ENCODE data around the gene LPIN3. TPM values are rescaled to one million over a fixed set of nuclear protein-coding genes. Genes with fewer than 3 reads are reported as not detected.
A peak's percentile ranks its signal among the peaks of the same experiment; 100 is the strongest.
"Not testable (repeated sequence)": the region's sequence is repeated elsewhere in the genome, so short reads cannot be mapped to it uniquely, and the experiment has no call there.

LPIN3 gene, protein sequence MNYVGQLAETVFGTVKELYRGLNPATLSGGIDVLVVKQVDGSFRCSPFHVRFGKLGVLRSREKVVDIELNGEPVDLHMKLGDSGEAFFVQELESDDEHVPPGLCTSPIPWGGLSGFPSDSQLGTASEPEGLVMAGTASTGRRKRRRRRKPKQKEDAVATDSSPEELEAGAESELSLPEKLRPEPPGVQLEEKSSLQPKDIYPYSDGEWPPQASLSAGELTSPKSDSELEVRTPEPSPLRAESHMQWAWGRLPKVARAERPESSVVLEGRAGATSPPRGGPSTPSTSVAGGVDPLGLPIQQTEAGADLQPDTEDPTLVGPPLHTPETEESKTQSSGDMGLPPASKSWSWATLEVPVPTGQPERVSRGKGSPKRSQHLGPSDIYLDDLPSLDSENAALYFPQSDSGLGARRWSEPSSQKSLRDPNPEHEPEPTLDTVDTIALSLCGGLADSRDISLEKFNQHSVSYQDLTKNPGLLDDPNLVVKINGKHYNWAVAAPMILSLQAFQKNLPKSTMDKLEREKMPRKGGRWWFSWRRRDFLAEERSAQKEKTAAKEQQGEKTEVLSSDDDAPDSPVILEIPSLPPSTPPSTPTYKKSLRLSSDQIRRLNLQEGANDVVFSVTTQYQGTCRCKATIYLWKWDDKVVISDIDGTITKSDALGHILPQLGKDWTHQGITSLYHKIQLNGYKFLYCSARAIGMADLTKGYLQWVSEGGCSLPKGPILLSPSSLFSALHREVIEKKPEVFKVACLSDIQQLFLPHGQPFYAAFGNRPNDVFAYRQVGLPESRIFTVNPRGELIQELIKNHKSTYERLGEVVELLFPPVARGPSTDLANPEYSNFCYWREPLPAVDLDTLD
- 26.9 TPM for total RNA-seq
- long read RNA-seq, partial matches to known transcripts, result 7 of 9 reads
- long read RNA-seq, other reads (novel, unspliced or antisense), result 2 of 9 reads

DNA sequence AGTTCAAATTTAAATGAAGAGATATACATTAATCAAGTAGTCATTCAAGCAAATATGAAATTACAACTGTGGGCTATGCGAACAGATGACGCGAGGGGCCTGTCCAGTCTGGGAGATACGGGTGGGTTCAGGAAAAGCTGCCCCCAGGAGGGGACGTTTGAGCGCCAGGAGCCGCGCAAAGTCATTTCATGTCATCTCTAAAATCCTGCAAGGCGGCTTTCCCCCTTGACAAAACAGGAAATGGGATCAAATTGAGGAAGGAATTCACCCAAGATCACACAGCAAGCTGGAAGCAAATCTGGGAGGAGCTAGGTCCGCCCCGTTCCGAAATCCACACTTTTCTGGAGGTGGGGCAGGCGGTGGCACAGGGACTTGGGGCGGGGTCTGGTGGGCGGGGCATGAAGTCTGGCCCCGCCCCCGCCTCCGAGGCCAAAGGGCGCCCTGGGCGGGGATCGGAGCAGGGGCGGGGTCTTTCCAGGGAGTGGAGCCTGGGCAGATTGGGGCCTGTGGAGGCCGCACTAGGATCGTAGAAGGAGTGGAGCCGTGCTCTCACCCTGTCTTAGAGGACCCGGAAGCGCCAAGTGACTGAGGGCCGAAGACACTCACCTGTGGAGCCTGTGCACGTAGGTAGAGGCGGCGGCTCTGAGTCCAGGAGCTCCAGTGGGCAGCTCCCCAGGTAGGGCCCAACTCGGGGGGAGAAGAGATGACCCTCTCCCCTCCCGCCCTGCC, at the start of gene LPIN3:
Gene LPIN3 (plus strand): TSS at position 495 of the 729 bp plus-strand sequence. CDS start 4,983 bp downstream, outside the sequence.
- intact Hi-C loops (cut with DNase I), result loop anchor here (1.0 to 10.0 kb wide), 4 partner anchors 70 to 354 kb away; no protein-coding TSS in a partner anchor

DNA sequence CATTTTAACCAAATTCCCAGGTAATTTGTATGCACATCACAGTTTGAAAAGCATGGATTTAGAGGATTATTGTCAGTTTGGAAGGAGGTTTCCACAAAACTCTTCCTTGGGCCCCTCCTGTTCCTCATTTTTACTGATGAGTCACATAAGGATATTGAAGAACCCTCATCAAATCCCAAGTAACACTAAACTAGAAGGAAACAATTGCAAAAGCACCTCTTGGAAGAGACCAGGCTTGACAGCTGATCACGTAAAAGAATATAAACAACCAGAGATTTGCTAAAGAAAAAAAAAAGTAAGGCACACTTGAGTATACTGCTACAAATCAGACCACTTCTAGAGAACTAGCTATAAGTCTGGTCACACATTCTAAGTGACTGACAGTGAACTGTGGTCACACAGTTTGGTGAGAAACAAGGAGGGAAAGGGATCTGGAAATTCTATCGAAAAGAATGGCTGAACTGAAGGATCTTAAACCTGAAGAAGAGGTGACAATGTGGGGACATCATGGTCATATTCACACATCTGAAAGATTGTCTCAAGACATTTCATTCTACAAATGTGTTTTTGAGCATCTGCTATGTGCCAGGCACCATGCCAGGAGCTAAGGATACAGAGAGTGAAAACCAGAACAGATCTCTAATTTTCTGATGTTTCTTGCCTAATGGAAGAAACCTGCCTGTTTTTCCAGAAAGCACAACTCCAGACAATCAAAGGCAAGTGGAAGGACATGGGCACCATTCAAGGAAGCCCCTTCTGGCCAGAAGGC, 47.2 kb upstream of the LPIN3 start:
- no peak for DNase-seq (ENCODE audit: low spot score)
- intact Hi-C loops (cut with DNase I), result no loop called here

More for the DNA sequence above, at the start of gene LPIN3:
- DNase-seq (ENCODE audit: low spot score), result peak; percentile 91

DNA sequence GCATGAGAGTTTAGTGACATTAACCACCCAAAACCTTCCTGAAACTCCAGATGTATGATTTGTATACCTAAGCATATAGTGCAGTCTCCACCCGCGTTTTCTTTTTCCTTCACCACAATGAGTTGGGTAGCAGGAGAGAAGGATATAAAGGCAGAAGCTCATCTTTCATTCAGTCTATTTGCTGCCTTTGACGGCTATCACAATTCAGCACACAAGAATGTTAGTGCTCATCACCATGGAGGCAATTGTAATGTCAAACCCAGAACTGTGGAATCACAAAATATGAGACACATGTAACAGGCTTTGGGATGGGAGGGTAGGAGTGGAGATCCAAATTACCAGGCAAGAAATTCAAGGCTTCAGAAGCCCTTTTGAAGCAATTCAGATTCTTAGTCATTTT, 40.7 kb upstream of the LPIN3 start:
- DNase-seq (ENCODE audit: low spot score), result no peak
- intact Hi-C loops (cut with DNase I), result no loop called here

DNA sequence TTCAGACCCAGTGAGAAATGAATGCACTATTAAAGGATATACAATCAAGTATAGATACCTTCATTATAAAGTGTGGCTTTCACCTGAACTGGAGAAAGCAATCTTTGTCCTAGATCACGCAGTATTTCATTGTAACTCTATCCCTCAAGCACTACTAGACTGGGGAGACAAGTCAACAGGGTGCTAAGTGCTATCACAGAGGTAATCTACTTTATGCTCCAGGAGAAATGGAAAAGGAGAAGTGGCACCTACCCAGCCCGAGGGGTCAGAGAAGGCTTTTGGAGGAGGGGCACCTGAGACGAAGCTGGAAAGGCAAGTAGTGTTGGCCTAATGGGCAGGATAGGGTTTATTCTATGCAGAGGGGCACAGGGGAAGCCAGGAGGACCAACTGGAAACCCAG, 40.2 kb upstream of the LPIN3 start:
- intact Hi-C loops (cut with DNase I), result no loop called here
- no peak for DNase-seq (ENCODE audit: low spot score)

DNA sequence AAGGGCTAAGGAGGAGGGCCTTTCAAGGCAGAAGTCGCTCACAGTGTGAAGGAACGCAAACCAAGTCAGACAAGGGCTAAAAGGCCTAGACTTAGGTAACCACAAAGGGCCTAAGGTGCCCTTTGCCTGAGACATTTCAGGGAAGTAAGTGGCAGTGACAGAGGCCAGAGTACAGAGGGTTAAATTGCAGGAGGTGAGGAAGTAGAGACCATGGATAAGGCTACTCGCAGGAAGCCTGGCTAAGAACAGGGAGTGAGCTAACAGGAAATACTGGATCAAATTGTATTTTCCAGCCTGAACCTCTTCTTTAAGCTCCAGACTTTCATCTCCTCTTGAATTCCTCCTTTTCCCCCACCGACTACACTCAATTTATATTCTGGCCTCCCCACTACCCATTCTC, 39.7 kb upstream of the LPIN3 start:
- intact Hi-C loops (cut with DNase I), result no loop called here
- no peak for DNase-seq (ENCODE audit: low spot score)

DNA sequence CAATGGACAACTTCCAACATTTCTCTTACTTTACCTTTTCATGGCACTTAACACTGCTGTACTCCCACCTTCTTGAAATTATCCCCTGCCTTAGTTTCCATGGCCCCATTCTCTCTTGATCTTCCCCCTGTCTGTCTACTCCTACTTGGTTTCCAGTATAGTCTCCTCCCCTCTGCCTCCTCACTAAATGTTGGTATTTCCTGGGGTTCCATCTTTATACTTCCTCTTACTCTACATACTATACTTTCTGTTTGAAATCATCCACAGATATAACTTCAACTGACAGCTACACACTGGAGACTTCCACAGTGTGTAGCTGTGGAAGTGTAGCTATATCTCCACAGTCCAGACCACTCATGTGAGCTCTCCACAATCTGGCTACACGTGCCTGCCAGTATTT, 36.6 kb upstream of the LPIN3 start:
- DNase-seq (ENCODE audit: low spot score), result no peak
- intact Hi-C loops (cut with DNase I), result no loop called here

DNA sequence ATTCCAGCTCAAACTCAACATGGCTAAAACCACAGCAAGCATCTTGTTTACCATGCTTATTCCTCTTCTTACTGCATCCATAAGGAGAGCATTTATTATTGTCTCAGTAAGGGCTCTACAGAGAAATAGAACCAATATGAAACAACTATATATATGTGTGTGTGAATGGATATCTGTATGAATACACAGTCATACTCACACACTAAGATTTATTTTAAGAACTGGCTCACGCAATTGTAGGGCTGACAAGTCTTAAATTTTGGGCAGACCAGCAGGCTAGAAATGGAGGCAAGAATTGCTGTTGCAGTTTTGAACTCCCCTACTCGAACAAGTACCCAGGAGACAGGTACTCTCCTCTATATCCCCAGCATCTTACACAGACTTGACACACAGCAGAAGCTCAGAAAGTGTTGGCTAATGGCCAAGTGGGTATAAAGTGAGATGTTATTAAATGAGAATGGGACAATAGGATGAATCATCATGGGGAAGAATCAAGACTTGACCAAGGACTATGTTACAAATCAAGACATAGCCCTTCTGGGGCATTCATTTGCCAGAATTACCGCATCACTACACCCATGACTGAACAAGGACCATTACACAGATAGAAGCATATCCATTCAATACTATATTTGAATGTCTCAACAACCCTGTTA, 36.1 kb upstream of the LPIN3 start:
- no peak for DNase-seq (ENCODE audit: low spot score)
- intact Hi-C loops (cut with DNase I), result no loop called here

DNA sequence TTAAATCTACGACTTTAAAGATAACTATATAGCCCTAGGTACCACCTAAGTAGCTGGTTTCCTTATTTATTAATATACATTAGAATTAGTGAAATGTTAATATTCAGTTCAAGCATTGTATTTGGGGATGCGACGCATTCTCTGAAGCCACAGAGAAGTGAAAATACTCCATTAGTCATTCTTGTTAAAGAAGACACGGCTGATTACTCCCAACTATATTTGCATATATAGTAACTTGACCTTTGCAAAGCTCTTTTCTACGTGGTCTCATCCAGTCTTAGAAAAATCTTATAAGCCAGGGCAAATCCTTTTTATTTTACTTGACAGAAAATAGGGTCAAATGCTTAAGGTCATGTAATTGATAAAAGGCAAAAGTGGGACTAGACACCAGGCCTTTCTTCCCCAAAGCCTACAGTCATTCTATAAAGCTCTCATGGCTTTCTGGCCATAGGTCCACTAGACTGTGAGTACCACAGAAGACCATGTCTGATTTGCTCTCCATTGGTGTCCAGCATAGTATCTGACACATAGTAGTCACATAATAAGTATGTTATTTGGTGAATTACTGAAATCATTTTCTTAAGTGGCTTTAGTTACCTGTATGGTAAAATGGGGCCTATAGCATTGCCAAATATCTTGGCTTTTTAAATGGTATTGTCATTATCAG, 34.4 kb upstream of the LPIN3 start:
- DNase-seq (ENCODE audit: low spot score), result no peak
- intact Hi-C loops (cut with DNase I), result no loop called here

DNA sequence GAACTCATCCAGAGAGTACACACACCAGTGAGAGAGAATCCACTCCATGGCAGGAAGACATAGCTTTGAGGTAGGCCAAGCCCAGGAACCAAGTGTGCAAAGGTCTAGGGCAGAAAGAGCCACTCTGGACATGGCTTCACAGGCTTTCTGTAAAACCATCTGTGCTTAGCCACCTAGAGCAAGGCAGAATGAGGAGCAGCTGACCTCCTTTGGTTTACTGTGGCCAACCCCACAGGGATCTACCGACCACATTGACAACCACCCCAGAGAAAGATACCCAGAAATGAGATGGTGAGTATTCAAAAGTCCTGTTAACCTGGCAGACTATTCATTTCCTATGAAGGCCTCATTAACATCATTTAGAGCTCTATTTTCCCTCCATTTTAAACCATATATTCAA, 33.6 kb upstream of the LPIN3 start:
- DNase-seq (ENCODE audit: low spot score), result no peak
- intact Hi-C loops (cut with DNase I), result no loop called here

DNA sequence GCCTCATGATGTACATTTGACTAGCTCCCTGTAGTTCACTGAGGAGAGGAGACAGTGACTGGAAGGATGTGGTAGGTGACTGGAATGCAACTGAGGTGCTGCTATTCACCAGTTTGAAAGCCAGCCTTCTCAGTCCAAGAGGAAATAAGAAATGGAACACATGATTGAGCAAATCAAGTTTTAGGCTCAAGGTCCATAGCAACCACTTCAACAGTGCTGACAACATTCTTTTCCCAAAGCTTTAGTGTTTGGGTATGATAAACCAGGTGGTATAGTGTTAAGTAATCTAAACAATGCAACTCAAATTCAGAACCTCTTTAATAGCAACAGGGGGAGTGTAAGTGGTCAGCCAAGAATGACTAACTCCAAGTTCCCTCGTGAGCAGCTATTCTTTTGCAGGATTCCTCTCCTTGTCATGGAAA, 32.3 kb upstream of the LPIN3 start:
- no peak for DNase-seq (ENCODE audit: low spot score)
- intact Hi-C loops (cut with DNase I), result no loop called here

DNA sequence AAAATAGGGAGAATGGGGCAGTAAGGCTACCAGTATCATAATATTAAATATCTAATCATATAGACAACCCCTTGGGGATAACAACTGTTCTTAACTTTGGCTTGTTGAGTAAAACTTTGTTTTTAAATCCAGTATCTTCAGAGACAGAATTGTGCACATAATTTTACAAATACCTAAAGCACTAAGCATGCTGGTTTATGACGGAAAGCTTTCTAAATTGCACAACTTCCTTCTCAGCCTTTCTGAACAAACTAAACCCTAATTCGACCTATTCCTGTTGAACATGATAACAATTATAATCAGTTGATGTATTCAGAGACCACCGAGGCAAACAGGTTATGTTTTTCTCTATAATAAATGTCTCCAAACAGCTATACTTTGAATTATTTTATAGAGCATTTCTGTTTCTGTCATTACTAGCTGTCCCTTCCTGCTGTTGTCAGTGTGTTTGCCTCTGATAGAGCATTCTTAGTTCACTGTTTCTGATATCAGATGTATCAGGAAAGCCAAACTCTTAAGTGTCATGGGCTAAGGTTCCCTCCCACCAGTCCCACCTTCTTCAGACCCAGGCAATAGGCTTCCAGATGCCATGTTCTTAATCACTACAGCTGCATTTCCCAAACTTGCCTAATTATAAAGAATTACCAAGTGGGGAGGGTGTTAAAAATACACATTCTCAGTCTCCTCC, 31.8 kb upstream of the LPIN3 start:
- no peak for DNase-seq (ENCODE audit: low spot score)
- intact Hi-C loops (cut with DNase I), result no loop called here

DNA sequence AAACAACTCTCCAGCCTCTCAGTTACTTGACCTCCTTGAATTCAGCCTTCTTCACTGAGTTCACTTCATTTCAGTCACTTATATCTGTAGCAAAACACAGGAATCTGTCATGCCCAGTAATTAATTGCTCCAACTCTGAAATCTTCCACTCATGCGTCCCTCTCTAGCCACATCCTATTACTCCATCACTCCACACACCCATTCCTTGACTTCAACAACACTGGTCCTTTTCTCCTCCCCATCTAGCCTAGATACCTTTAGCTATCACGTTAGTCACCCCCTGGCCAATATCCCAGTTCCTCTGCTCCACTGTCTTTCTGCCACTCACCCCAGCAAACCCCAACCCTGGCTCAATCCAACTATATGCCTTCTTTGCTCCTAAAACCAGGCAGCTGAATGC, 30.8 kb upstream of the LPIN3 start:
- intact Hi-C loops (cut with DNase I), result no loop called here
- no peak for DNase-seq (ENCODE audit: low spot score)

DNA sequence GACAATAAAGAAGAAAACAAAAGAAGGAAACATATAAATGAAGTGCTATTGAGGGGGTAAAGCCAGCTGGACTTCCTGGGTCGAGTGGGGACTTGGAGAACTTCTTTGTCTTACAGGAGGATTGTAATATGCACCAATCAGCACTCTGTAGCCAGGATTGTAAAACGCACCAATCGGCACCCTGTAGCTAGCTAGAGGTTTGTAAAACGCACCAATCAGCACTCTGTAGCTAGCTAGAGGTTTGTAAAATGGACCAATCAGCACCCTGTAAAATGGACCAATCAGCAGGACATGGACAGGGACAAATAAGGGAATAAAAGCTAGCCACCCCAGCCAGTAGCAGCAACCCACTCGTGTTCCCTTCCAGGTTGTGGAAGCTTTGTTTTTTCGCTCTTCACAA, 28.6 kb upstream of the LPIN3 start:
- intact Hi-C loops (cut with DNase I); DNase-seq (ENCODE audit: low spot score): not testable (repeated sequence)

DNA sequence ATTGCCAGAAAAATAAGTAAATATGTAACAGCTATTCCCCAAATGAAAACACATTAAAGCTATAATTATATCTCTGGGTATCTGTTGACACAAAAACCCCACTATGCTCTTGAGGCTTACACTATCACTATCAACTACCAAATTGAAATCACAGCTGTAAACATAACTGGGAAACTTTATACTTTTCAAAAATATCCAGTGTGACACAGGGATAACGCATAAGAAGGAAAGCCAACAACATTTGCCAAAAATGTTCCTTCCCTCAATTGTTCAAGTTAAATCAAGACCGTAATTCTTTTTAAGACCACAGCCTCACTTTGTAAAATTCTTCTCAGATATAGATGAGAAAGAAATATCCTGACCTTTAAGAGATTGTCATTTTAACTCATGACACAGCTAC, 26.2 kb upstream of the LPIN3 start:
- DNase-seq (ENCODE audit: low spot score), result no peak
- intact Hi-C loops (cut with DNase I), result no loop called here

DNA sequence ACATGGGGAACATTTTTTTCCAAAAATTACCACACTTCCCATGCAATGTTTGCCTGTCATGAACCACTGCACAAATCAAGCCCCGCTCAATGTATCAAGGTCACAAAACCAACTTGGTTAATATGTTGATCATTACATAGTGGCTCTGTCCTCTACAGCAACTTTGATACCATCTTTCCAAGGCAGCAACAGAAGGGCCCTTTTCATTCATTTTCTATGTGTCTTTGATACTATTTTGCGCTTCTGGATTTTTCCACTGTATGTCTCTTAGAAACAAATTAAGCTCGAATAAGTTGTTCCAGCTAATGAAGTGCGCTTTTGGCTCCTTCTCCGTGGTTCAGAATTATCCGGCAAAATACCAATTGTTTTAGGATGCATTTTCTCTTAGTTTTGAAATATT, 24.6 kb upstream of the LPIN3 start:
- intact Hi-C loops (cut with DNase I), result loop anchor here (5.0 kb wide), 3 partner anchors 69 to 179 kb away; partner anchors contain the start of gene PLCG1
- no peak for DNase-seq (ENCODE audit: low spot score)

DNA sequence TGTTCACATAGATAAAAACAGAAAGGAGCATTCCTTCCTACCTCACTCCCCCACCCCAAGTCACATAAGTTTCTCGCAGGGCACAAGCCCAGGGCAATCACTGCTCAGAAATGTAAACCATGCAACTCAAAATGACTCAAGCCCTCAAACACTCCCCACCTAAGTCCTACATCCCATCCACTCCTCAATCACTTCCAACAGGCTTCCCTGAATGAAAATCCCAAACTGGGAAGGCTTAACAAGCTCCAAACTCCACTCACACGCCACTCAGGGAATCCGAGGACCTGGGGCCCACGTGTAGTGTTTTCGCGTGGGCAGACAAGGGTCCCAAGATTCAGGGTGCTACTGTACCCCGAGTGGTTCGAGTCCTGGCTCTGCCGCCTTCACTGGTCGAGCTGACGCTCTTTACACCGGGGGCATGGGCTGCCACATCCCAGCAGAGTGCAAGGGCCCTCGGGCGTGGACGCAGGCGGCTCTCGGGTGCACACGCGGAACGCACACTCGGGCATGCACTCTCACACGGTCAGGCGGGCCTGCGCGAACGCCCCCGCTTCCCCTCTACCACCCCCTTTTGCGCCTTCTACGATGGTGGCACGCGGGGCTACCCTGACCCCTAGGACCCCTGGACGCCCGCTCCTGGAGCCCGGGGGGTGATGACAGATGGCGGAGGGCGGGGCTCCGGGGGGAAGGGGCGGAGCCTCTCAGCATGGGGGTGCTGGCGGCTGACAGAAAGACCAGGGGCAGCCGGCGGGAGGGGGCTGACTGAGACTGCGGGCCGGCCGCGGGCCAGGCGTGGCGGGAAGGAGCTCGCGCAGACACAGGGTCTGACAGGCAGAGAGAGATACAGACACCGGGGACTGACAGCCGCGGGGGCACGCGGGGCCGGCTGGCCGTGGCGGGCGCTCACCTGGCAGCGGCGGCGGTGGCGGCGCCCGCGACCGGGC, 23.7 kb upstream of the LPIN3 start:
- intact Hi-C loops (cut with DNase I), result loop anchor here (5.0 kb wide), 3 partner anchors 70 to 180 kb away; partner anchors contain the start of gene PLCG1

More for the DNA sequence above, 23.7 kb upstream of the LPIN3 start:
- DNase-seq (ENCODE audit: low spot score), result peak; percentile 91
